GM23338 (cell line): Measurements from ENCODE around the gene WWP2. TPM values are rescaled to one million over a fixed set of nuclear protein-coding genes. Genes with fewer than 3 reads are reported as not detected.

Experiments used
- ATAC-seq: fragments of 200-7000 bp; cut with Tn5 transposase; 3 replicates; pipeline ENCODE4 v1.9.1; 2020
- DNase-seq: peaks from one replicate; pipeline ENCODE4 v3.0.0-alpha.2; 2015; ENCODE audit warnings: low spot score
- H2AFZ ChIP-seq: fragments of 200-600 bp; sonication (generic); 2 replicates; pipeline ENCODE4 v1.8.0; 2016; ENCODE audit warnings: antibody characterized with exemption, mild to moderate bottlenecking, moderate library complexity
- H3F3A ChIP-seq: fragments of 200-600 bp; sonication (generic); replicated peaks from 2 replicates; pipeline ENCODE4 v1.8.0; 2017; ENCODE audit warnings: antibody characterized with exemption, mixed run types, low read depth
- H3K27ac ChIP-seq: fragments of 200-600 bp; sonication (generic); 2 replicates; pipeline ENCODE4 v1.6.1; 2016; ENCODE audit warnings: low read depth
- H3K27me3 ChIP-seq: fragments of 200-600 bp; sonication (generic); 2 replicates; pipeline ENCODE4 v1.8.0; 2016; ENCODE audit warnings: mild to moderate bottlenecking, mixed run types, moderate library complexity; ENCODE audit not compliant: insufficient read depth
- H3K36me3 ChIP-seq: fragments of 200-600 bp; sonication (generic); 2 replicates; pipeline ENCODE4 v1.8.0; 2016; ENCODE audit warnings: mild to moderate bottlenecking; ENCODE audit not compliant: insufficient read depth
- H3K4me1 ChIP-seq: fragments of 200-600 bp; sonication (generic); 2 replicates; pipeline ENCODE4 v1.8.0; 2016; ENCODE audit warnings: mild to moderate bottlenecking, moderate library complexity; ENCODE audit not compliant: insufficient read depth
- H3K4me2 ChIP-seq: fragments of 200-600 bp; sonication (generic); 2 replicates; pipeline ENCODE4 v1.7.1; 2017; ENCODE audit warnings: mixed run types
- H3K4me3 ChIP-seq: fragments of 200-600 bp; sonication (generic); 2 replicates; pipeline ENCODE4 v1.6.1; 2016; ENCODE audit warnings: mixed run types
- H3K79me2 ChIP-seq: fragments of 200-600 bp; sonication (generic); replicated peaks from 2 replicates; pipeline ENCODE4 v1.8.0; 2017; ENCODE audit warnings: mild to moderate bottlenecking; ENCODE audit not compliant: insufficient read depth
- H3K9me2 ChIP-seq: fragments of 200-600 bp; sonication (generic); 2 replicates; pipeline ENCODE4 v1.8.0; 2017; ENCODE audit not compliant: insufficient read depth
- H4K20me1 ChIP-seq: fragments of 200-600 bp; sonication (generic); replicated peaks from 2 replicates; pipeline ENCODE4 v1.8.0; 2017; ENCODE audit warnings: mild to moderate bottlenecking; ENCODE audit not compliant: insufficient read depth
- H3K27ac Mint-ChIP-seq: 2 replicates; pipeline ENCODE4 v1.8.0; 2020; ENCODE audit warnings: inconsistent platforms, mild to moderate bottlenecking, moderate library complexity, mixed read lengths
- H3K27me3 Mint-ChIP-seq: 3 replicates; pipeline ENCODE4 v1.8.0; 2022; ENCODE audit warnings: low read depth, mild to moderate bottlenecking, moderate library complexity, mixed read lengths, inconsistent platforms; ENCODE audit not compliant: insufficient read depth, poor library complexity
- H3K36me3 Mint-ChIP-seq: 3 replicates; pipeline ENCODE4 v1.8.0; 2021; ENCODE audit warnings: low read depth, mild to moderate bottlenecking, inconsistent platforms, moderate library complexity, mixed read lengths
- H3K4me1 Mint-ChIP-seq: 3 replicates; pipeline ENCODE4 v1.8.0; 2020; ENCODE audit warnings: mild to moderate bottlenecking, inconsistent platforms, mixed read lengths
- H3K4me3 Mint-ChIP-seq: 3 replicates; pipeline ENCODE4 v1.8.0; 2021; ENCODE audit warnings: moderate library complexity, mild to moderate bottlenecking, inconsistent platforms, mixed read lengths
- H3K9me3 Mint-ChIP-seq: 3 replicates; pipeline ENCODE4 v1.8.0; 2020; ENCODE audit warnings: moderate library complexity, mild to moderate bottlenecking, inconsistent platforms, mixed read lengths
- CREB1 ChIP-seq: fragments of 250-450 bp; sonication (Bioruptor Pico); IDR thresholded peaks from 2 replicates; pipeline ENCODE4 v1.5.0; 2020; ENCODE audit warnings: low read depth, mild to moderate bottlenecking, moderate library complexity
- CTCF ChIP-seq, 2 experiments: fragments of 200-600 bp in 1 of 2; sonication (generic) in 1 of 2; conservative IDR thresholded peaks; 2 replicates each; pipeline versions ENCODE4 v1.5.1 to v1.6.1; 2016 to 2017; ENCODE audit warnings: antibody characterized with exemption in 2 of 2, low read depth in 2 of 2, mild to moderate bottlenecking in 2 of 2, moderate library complexity in 1 of 2
- ETS1 ChIP-seq: IDR thresholded peaks from 2 replicates; pipeline ENCODE4 v1.6.1; 2016; ENCODE audit warnings: antibody characterized with exemption
- EZH2 ChIP-seq: fragments of 200-600 bp; sonication (generic); IDR thresholded peaks from one replicate; pipeline ENCODE4 v1.8.0; 2017; ENCODE audit warnings: antibody characterized with exemption, mild to moderate bottlenecking, low read depth; ENCODE audit not compliant: unreplicated experiment
- EZH2phosphoT487 ChIP-seq: fragments of 200-600 bp; sonication (generic); IDR thresholded peaks from one replicate; pipeline ENCODE4 v1.8.1; 2018; ENCODE audit warnings: antibody characterized with exemption; ENCODE audit not compliant: unreplicated experiment
- JUNB ChIP-seq: IDR thresholded peaks from one replicate; pipeline ENCODE4 v1.6.1; 2016; ENCODE audit warnings: antibody characterized with exemption; ENCODE audit not compliant: unreplicated experiment
- NANOG ChIP-seq: IDR thresholded peaks from 2 replicates; pipeline ENCODE4 v1.6.1; 2016; ENCODE audit warnings: antibody characterized with exemption, borderline replicate concordance
- POLR2AphosphoS5 ChIP-seq: IDR thresholded peaks from 2 replicates; pipeline ENCODE4 v1.6.1; 2016; ENCODE audit warnings: antibody characterized with exemption, low read depth
- STAT1 ChIP-seq: IDR thresholded peaks from one replicate; pipeline ENCODE4 v1.6.1; 2016; ENCODE audit warnings: antibody characterized with exemption; ENCODE audit not compliant: unreplicated experiment
- ZNF114 ChIP-seq: fragments of 250-450 bp; sonication (Bioruptor Pico); IDR thresholded peaks from 2 replicates; pipeline ENCODE4 v1.5.0; 2020; ENCODE audit warnings: mild to moderate bottlenecking, moderate library complexity
- ZNF331 ChIP-seq: fragments of 250-450 bp; sonication (Bioruptor Pico); IDR thresholded peaks from 2 replicates; pipeline ENCODE4 v1.5.0; 2020; ENCODE audit warnings: low read depth, mild to moderate bottlenecking, moderate library complexity
- ZNF462 ChIP-seq: fragments of 250-450 bp; sonication (Bioruptor Pico); IDR thresholded peaks from 2 replicates; pipeline ENCODE4 v1.5.0; 2020; ENCODE audit warnings: mild to moderate bottlenecking, moderate library complexity
- polyA plus RNA-seq: library from polyadenylated mRNA; unstranded; fragments of >200 nt; fragmentation: Nextera tagmentation; extraction: Ambion mirVana; gene quantifications from 2 replicates; pipeline ENCODE4 v1.2.1, GENCODE V29; 2016
- total RNA-seq: library from RNA; depleted of rRNA; stranded (reverse); fragments of >200 nt; shearing (Covaris generic); gene quantifications from 2 replicates; pipeline ENCODE4 v1.2.3, GENCODE V29; 2014

The WWP2 gene
- total and polyA plus RNA-seq, 2 experiments from 2014 or later, result 12.3 to 35.5 TPM

GRCh38 chr16:69818891-69819545 lies 56.9 kb downstream of the WWP2 start (continued):
- TF ChIP-seq CTCF (conservative IDR thresholded peaks at IDR 0.05; ENCODE audit: low read depth in 2 of 2) (no peak), STAT1 (no peak)

GRCh38 chr16:69820926-69821541 lies 58.9 kb downstream of the WWP2 start:
- H3K9me2 ChIP-seq, result no peaks in the 10 kb centered on the region
- H3K9me3 Mint-ChIP-seq, result peaks cover 2% of the 10 kb centered on the region; the same call in 1 of the 3 replicates
- H3K27ac Mint-ChIP-seq, result peak overlapping the region; percentile 88
- H3K4me2 ChIP-seq, result no peak overlapping the region
- peaks cover 6% of the 10 kb centered on the region for H3K27me3 Mint-ChIP-seq
- H2AFZ ChIP-seq, result no peak overlapping the region
- H3F3A ChIP-seq, result no peaks in the 10 kb centered on the region
- H3K4me1 Mint-ChIP-seq, result peaks cover 23% of the 10 kb centered on the region
- no peak overlapping the region for H3K4me3 ChIP-seq
- ATAC-seq, result peak; percentile 42
- no peaks in the 10 kb centered on the region for H4K20me1 ChIP-seq
- H3K27me3 ChIP-seq, result no peaks in the 10 kb centered on the region
- peak; percentile 17 for DNase-seq
- peak overlapping the region; percentile 33; the same call in 1 of the 2 replicates for H3K27ac ChIP-seq
- H3K36me3 Mint-ChIP-seq, result peaks cover 9% of the 10 kb centered on the region
- peaks cover 12% of the 10 kb centered on the region; the same call in 1 of the 2 replicates for H3K4me1 ChIP-seq
- H3K4me3 Mint-ChIP-seq, result no peak overlapping the region
- H3K79me2 ChIP-seq, result no peaks in the 10 kb centered on the region
- no peaks in the 10 kb centered on the region for H3K36me3 ChIP-seq
- TF ChIP-seq ZNF114 (CRISPR knock-in tag) (no peak), ETS1 (no peak), NANOG (no peak), CREB1 (CRISPR knock-in tag) (no peak), STAT1 (no peak), ZNF331 (no peak), EZH2 (no peak), ZNF462 (CRISPR knock-in tag) (no peak), POLR2AphosphoS5 (no peak), EZH2phosphoT487 (no peak), JUNB (no peak), CTCF (conservative IDR thresholded peaks at IDR 0.05; ENCODE audit: low read depth in 2 of 2) (no peak)
